DOHH2 (cell line): ENCODE measurements around the gene ZSCAN2.

Source experiments
- CTCF ChIP-seq: fragments of 200-600 bp; sonication (generic); IDR thresholded peaks from one replicate; pipeline ENCODE4 v1.5.1; 2014; ENCODE audit warnings: antibody characterized with exemption, mild to moderate bottlenecking, low read depth, low read length; ENCODE audit not compliant: poor library complexity, severe bottlenecking
- EZH2phosphoT487 ChIP-seq: fragments of 200-600 bp; sonication (generic); IDR thresholded peaks from 2 replicates; pipeline ENCODE4 v1.6.1; 2017; ENCODE audit warnings: borderline replicate concordance, mild to moderate bottlenecking, antibody characterized with exemption, low read length, moderate library complexity, mixed read lengths

- TF ChIP-seq CTCF (no peak), EZH2phosphoT487 (no peak)
Measured at GRCh38 chr15:84631706-84632272, 31.0 kb downstream of the ZSCAN2 start.
